ENCODE results near the gene UTP3.
"Not testable (repeated sequence)": the region's sequence is repeated elsewhere in the genome, so short reads cannot be mapped to it uniquely, and the experiment has no call there.

Gene UTP3

DNA sequence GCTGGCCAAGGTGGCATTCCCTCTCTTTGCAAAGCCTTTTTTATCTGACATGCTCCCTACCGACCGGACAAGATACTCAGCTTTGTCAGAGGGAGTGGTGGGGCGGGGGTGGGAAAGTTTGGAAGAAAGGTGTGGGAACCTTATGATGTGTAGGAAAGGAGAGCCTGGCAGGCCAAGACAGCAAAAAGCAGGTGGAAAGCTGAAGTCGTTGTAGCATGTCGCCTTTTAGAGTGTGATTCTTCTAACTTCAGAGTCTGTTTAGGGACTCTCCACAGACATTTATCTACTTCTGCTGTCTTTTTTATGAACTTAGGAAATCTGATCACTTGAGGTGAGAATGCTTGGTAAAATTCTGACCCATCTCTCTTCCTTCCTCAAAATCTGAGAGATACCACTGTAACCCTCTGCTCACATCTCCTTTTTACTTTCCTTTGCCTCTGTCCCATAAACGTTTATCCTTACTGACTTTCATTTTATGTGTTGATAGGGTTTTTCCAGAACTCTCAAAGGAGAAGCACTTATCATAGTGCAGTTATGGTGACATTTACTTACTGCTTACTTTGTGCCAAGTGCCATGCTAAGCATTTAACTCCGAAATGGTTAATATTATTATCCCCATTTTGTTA, 25.2 kb downstream of the UTP3 start:
- no peak for DNase-seq (ENCODE audit: low read depth, low spot score)
- H3K27ac ChIP-seq = peak overlapping the region; percentile 54

DNA sequence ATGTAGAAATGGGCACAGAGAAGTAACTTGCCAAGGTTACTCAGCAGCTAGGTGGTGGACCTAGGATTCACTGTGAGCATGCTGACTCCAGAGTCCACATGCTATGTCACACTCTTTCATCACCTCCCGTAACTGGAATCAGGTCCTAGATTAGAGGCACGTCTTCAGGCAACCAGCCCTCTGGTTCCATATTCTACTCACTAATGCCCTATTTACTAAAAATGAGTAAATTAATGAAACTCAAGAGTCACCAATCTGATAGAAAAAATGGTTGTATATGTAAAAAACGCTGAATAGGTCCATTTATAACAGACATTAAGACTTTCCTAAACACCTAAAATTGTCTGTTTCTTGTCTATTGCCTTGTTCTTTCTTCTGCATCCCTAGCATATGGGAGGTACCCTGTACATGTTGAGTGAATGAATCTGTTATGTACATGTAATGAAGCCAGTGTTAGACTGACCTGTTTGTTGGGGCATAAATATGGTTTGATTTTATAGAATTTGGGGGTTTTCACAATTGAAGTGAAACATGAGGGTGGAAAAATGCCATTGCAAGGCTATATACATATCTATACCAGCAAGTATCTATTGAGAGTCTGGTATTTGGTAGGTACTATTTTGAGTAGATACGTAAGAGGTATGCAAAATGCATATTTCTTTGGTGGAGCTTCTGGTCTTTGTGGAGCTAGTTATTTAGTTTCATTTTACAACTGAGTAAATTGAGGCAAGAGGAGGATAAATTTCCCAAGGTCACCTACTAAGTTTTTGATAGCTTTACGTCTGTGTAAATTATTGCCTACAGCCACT, 26.0 kb downstream of the UTP3 start:
- peak overlapping the region; percentile 54 for H3K27ac ChIP-seq
- no peak for DNase-seq (ENCODE audit: low read depth, low spot score)

DNA sequence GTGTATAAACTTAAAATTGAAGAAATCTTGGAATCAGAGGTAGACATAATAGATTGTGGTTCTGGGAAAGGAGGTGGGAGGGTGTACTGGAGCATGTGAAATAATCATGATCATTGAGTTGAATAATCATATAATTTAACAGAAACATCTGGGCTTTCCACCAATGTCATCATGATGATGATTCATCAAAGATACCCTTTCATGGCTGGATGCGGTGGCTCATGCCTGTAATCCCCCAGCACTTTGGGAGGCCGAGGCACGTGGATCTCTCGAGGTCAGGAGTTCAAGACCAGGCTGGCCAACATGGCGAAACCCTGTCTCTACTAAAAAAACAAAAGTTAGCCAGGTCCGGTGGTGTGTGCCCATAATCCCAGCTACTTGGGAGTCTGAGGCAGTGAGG, 26.8 kb downstream of the UTP3 start:
- no peak for DNase-seq (ENCODE audit: low read depth, low spot score)
- no peak overlapping the region for H3K27ac ChIP-seq

DNA sequence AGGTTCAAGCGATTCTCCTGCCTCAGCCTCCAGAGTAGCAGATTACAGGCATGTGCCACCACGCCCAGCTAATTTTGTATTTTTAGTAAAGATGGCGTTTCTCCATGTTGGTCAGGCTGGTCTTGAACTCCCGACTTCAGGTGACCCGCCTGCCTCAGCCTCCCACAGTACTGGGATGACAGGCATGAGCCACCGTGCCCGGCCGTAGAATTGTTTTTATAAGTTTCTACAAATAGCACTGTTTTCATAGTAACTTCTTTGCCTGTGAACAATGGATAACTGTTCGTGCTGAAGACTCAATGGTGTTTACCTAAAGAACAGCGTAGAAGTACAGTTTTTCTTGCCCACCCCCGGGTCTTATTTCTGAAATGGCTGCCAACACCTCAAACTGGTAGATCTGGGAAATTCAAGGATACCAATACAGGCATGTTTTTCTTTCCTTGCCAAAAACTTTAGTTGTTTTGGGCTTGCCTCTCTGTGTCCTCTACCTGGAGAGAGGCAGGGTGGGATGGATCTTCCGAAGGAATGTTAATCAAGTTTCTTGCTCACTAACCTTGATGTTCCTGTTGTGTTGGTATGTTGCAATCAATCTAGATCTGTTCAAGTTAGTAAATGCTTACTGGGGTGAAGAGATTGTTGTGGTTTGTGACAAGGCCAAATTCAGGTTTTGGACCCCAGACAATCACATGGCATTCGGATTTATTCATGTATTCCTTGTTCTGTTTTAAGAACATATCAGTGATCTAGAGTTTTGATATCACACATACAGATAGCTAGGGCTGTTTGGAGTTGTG, 30.7 kb downstream of the UTP3 start:
- H3K27ac ChIP-seq = peak overlapping the region; percentile 44
- DNase-seq (ENCODE audit: low read depth, low spot score) = peak; percentile 39

DNA sequence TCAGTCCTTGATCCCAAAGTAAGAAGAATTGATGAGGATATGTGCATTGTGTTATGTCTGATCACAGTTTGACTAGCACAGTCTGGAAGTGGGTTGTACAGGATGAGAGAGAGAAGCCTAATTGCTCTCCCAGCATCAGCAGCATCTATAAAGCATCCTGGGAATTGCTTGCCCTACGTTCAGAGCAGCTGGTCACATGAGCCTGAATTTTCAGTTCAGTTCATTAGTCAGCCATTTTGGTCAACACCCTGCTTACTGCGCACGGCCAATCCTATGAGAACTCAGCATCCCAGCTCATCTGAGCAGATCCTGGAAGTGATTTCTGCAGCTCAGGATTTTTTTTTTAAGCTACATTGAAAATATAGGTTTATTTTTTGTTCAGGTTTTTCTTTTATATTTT, 33.4 kb downstream of the UTP3 start, which contains the start of gene RUFY3:
RUFY3 (plus strand) TSS at position 218 of the 400 bp plus-strand sequence. CDS start 610 bp downstream, outside the sequence.
- no peak within 1 kb of the TSS for H3K27ac ChIP-seq
- DNase-seq (ENCODE audit: low read depth, low spot score) = no peak

DNA sequence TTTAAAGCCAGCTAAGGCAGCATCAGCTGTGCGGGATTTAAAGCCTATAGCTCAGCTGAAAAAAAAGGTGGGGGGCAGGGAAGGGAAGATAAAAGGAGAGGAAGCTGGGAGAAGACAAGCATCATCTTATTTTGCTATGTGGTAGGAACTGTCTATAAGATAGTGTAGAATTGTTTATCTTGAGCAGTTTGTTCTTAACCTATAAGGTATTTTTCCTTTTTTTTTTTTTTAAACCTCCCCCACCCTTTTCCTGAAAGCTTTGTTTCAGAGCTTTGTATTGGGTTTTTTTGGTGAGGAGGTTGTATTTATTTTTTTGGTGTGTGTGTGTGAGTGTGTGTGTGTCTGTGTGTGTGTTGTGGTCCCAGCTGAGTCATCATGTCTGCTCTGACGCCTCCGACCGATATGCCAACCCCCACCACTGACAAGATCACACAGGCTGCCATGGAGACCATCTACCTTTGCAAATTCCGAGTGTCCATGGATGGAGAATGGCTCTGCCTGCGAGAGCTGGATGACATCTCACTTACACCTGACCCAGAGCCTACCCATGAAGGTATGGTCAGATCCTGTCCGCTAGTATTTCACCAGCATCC, 34.0 kb downstream of the UTP3 start:
- no peak for DNase-seq (ENCODE audit: low read depth, low spot score)
- H3K27ac ChIP-seq = no peak overlapping the region

DNA sequence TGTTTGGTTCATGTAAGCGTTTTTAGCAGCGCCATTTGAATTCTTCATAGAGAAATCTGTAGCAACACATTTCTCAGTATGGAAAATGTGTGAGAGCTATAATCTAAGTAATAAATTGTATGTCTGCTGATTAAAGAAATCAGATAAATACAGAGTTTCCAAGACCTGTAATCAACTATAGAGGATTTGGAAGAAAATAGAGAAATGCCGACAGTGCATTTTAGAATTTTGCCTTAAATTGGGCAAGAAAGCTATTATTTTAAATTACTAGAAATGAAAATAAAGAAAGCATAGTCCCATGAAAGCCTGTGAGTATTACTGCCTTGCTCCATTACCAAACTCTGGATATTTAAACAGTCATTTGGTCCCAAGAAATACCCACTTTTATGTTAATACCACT, 36.1 kb downstream of the UTP3 start:
- H3K27ac ChIP-seq = no peak overlapping the region
- DNase-seq (ENCODE audit: low read depth, low spot score) = no peak

DNA sequence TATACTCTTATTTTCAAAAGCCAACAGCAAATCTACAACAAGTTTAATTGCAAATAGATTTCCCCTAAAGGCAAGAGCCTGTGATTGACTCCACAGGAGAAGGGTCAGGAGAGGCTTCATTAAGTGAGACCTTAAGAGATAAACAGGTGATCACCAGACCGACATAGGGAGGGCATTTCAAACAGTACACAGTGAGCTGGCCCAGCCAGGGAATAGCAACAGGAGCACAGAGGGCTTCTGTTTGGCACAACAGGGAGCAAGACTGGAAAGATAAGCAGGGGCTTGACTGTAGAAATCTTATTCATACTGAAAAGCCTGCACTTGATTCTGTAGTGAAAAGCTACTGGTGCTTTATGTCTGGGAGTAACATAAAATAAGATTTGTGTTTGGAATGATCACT, 37.3 kb downstream of the UTP3 start:
- no peak for DNase-seq (ENCODE audit: low read depth, low spot score)
- no peak overlapping the region for H3K27ac ChIP-seq

DNA sequence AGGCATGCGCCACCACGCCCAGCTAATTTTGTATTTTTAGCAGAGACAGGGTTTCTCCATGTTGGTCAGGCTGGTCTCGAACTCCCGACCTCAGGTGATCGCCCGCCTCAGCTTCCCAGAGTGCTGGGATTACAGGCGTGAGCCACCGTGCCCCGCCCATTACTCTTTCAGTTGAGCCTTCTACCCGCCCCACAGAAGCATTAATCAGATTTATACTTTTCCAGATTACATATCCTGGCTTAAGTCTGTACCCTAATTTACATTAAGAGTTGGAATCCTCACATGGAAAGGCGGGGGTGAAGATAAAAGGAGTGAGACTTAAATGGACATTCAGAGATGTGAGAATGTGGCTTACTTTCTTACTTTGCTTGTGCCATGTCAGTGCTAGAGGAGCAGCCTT, 38.2 kb downstream of the UTP3 start:
- H3K27ac ChIP-seq; DNase-seq (ENCODE audit: low read depth, low spot score): not testable (repeated sequence)

DNA sequence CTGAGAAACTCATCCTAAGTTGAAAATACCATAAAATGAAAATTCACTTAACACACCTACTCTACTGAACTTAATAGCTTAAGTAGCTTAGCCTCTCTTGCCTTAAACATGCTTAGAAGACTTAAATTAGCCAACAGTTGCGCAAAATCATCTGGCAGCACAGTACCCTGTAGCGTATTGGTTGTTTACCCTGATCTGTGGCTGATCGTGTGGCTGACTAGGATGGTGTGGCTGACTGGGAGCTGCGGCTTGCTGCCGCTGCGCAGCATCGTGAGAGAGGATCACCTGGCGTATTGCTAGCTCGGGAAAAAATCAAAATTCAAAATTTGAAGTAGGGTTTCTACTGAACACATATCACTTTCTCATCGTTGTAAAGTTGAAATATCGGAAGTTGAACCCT, 39.8 kb downstream of the UTP3 start:
- no peak overlapping the region for H3K27ac ChIP-seq
- no peak for DNase-seq (ENCODE audit: low read depth, low spot score)

DNA sequence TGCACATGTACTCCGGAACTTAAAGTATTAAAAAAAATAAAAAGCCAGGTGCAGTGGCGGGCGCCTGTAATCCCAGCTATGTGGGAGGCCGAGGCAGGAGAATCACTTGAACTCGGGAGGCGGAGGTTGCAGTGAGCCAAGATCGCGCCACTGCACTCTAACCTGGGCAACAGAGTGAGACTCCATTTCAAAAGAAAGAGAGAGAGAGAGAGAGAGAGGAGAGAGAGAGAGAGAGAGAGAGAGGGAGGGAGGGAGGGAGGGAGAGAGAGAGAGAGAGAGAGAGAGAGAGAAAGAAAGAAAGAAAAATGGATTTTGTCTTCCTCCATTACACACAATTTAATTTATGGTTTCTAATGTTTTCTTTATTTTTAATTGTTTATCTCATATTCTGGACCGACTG, 44.5 kb downstream of the UTP3 start:
- DNase-seq (ENCODE audit: low read depth, low spot score); H3K27ac ChIP-seq: not testable (repeated sequence)

DNA sequence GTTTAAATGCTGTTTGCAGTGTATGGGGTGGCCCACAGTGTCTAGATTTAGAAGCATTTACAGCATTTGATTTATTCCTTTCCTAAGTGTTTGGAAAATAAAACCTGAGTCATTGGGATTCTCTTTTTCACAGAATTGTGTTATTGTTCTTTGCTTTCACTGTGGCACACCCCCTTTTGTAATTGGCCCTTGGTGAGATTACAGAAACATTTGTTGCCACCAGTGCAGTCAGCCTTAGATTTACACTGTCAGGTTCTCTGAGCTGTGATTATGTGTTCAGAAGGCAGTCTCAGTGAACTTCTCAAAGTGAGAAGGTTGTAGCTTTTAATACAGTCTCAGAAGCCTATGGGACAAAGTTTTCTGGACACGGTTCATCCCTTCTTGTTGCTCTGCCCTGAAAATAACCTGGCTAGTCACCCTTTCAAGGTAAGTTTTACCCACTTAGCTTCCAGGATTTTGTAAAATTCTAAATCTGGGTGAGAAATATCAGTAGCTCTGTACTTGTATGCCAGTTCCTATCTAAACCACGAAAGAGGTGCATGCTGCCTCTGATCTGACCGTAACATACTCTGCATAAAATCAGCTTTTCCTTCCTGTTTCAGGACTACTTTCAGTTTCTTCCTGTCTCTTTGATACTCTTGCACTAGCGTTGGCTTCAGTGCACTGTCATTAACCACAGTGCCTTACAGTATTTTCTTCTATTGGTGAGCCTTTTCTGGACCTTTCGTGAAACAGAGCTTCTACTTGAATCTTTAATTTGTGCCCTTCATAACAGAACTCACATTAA, 46.0 kb downstream of the UTP3 start:
- H3K27ac ChIP-seq = peak overlapping the region; percentile 40
- DNase-seq (ENCODE audit: low read depth, low spot score) = no peak

DNA sequence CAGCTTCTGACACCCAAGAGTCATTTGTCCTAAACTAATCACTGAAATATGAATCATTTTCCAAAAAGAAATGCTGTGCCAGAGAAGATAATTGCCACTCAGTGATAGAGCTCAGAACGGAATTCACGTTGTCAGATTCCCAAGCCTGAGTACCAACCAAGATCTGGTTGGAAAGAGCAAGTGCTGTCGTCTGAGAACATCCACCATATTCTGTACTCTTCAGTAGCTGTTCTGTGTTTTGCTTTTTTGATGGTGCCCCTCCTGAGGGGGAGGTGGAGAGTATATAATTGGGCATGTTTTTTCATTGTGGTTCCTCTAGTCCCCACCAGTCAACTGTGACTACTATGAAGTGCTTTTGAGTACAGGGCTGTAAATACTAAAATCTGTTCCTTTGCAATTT, 46.6 kb downstream of the UTP3 start:
- no peak for DNase-seq (ENCODE audit: low read depth, low spot score)

DNA sequence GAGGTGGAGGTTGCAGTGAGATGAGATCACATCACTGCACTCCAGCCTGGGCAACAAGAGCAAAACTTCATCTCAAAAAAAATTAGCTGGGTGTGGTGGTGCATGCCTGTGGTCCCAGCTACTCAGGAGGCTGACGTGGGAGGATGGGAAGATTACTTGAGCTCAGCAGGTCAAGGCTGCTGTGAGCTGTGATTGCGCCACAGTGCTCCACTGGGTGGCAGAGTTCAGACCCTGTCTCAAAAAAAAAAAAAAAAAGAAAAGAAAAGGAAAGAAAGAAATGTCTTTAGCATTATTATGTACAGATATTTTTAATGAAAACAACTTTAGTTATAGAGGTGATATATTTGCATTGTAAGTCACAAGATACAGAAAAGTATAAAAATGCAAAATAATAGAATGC, 47.6 kb downstream of the UTP3 start:
- not testable (repeated sequence) for DNase-seq (ENCODE audit: low read depth, low spot score); H3K27ac ChIP-seq

More for the DNA sequence above, 46.6 kb downstream of the UTP3 start:
- peak overlapping the region; percentile 40 for H3K27ac ChIP-seq

DNA sequence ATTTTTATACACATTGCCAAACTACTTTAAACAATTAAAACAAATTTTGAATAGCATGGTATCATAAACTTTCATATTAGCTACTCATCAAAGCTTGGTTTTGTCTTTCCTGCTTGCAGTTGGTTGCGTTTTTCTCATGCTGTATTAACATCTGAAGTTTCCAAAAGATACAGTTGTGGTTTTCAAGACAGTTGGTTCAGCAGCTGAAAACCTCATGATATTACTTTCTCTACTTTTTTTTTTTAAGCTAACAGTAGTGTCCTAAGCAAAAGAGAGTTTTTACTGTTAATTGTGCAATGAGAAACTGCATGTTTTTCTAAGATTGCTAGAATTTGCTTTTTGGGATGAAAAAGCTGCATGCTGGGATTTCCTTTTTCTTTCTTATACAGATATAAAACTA, 48.7 kb downstream of the UTP3 start:
- no peak overlapping the region for H3K27ac ChIP-seq
- DNase-seq (ENCODE audit: low read depth, low spot score) = no peak

DNA sequence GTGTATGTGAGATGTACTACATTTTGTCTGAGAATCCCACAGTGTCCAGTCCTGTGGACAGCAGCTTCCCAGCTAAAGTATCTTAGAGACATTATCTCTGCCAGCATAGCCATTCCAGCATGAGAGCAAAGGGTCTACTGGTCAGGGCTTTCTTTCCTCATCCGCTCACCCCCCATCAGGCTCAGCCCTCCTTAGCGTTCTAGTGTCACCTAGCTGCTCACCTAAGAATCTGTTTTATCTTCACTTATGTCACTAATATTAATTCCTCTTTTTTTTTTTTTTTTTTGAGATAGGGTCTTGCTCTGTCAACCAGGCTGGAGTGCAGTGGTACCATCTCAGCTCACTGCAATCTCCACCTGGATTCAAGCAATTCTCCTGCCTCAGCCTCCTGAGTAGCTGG, 49.1 kb downstream of the UTP3 start:
- H3K27ac ChIP-seq = no peak overlapping the region

DNA sequence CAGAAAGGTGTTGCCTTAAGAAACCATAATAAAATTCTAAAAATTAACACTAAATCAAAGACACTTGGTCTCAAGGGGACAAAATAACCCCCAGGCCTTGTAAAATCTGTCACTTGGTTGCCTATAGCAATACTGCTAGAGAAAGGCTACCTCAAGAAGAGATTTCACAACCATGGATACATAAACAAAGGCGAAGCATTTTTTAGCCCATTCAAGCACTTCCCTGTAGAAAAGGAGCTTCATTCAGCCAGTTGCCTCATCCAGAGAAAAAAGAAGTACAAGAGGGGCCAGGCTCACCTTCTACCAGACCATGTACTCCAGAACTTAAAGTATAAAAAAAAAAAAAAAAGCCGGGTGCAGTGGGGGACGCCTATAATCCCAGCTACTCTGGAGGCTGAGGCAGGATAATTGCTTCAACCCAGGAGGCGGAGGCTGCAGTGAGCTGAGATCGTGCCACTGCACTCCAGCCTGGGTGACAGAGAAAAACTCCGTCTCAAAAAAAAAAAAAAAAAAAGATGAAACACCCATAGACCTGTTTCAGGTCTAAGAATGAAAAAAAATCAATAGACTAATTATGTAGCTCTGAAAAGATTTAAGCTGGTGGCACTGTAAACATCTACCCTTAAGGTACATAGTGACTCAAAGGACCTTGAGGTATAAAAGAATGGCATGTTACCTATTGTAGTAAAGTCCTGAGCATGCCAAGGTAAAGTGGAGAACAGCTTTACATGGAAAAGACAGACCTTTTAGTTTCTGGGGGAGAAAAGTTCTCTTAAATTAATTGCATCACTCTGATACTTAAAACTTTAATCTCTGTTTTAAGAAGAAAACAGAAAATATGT, 51.4 kb downstream of the UTP3 start:
- no peak for DNase-seq (ENCODE audit: low read depth, low spot score)
- H3K27ac ChIP-seq = no peak overlapping the region

More for the DNA sequence above, 49.1 kb downstream of the UTP3 start:
- no peak for DNase-seq (ENCODE audit: low read depth, low spot score)

Measured in epithelial cell of prostate (primary cell).